NCI-H146 (cell line): ENCODE data around the gene HS2ST1.
"Not testable (repeated sequence)": the region's sequence is repeated elsewhere in the genome, so short reads cannot be mapped to it uniquely, and the experiment has no call there.

Experiments
- DNase-seq: peaks from one replicate; lab custom pipeline; 2025; lab: John Stamatoyannopoulos, UW

The HS2ST1 gene

GRCh38 chr1:86925742-86926141 is 11.3 kb downstream of the HS2ST1 start:
- no peak for DNase-seq

GRCh38 chr1:86926883-86927282 is 12.4 kb downstream of the HS2ST1 start:
- no peak for DNase-seq

- no peak for DNase-seq
Measured at GRCh38 chr1:86928819-86929218, 14.4 kb downstream of the HS2ST1 start.

- DNase-seq = no peak
Measured at GRCh38 chr1:86933051-86933450, 18.6 kb downstream of the HS2ST1 start.

GRCh38 chr1:86933562-86934377 is 19.3 kb downstream of the HS2ST1 start:
- DNase-seq = peak; percentile 30

GRCh38 chr1:86938450-86938849 is 24.0 kb downstream of the HS2ST1 start:
- DNase-seq = no peak

- no peak for DNase-seq
Measured at GRCh38 chr1:86938855-86939254, 24.4 kb downstream of the HS2ST1 start.

- no peak for DNase-seq
Measured at GRCh38 chr1:86939406-86939805, 25.0 kb downstream of the HS2ST1 start.

GRCh38 chr1:86940599-86940998 is 26.2 kb downstream of the HS2ST1 start:
- DNase-seq = no peak

- DNase-seq = no peak
Measured at GRCh38 chr1:86942042-86942441, 27.6 kb downstream of the HS2ST1 start.

- DNase-seq = no peak
Measured at GRCh38 chr1:86942743-86943142, 28.3 kb downstream of the HS2ST1 start.

- no peak for DNase-seq
Measured at GRCh38 chr1:86948212-86948611, 33.8 kb downstream of the HS2ST1 start.

- DNase-seq = no peak
Measured at GRCh38 chr1:86950712-86951419, 36.4 kb downstream of the HS2ST1 start.

- no peak for DNase-seq
Measured at GRCh38 chr1:86951430-86951829, 37.0 kb downstream of the HS2ST1 start.

- DNase-seq = no peak
Measured at GRCh38 chr1:86953167-86953566, 38.7 kb downstream of the HS2ST1 start.

GRCh38 chr1:86955678-86956077 is 41.2 kb downstream of the HS2ST1 start:
- no peak for DNase-seq

- no peak for DNase-seq
Measured at GRCh38 chr1:86956221-86956620, 41.8 kb downstream of the HS2ST1 start.

- no peak for DNase-seq
Measured at GRCh38 chr1:86957221-86957620, 42.8 kb downstream of the HS2ST1 start.

- DNase-seq = no peak
Measured at GRCh38 chr1:86960548-86960947, 46.1 kb downstream of the HS2ST1 start.

GRCh38 chr1:86963841-86964240 is 49.4 kb downstream of the HS2ST1 start:
- not testable (repeated sequence) for DNase-seq

GRCh38 chr1:86965012-86965826 is 50.8 kb downstream of the HS2ST1 start:
- peak; percentile 2 for DNase-seq

GRCh38 chr1:86965827-86966182 is 51.4 kb downstream of the HS2ST1 start:
- no peak for DNase-seq

- DNase-seq = no peak
Measured at GRCh38 chr1:86970938-86971337, 56.5 kb downstream of the HS2ST1 start.
